Transverse colon (tissue), 4 donors: ENCODE measurements around the gene AKR7A2.

Source experiments
- CTCF ChIP-seq, 5 experiments: fragments of 200-600 bp in 3 of 5; fragments of 450-650 bp in 2 of 5; sonication (generic) in 3 of 5; IDR thresholded peaks; 1 replicate in 2 of 5; 2 replicates in 3 of 5; pipeline ENCODE4 v1.5.1; 2016 to 2017; ENCODE audit warnings: antibody characterized with exemption in 5 of 5, inconsistent platforms in 3 of 5, mild to moderate bottlenecking in 2 of 5, moderate library complexity in 1 of 5
- POLR2A ChIP-seq: fragments of 450-650 bp; IDR thresholded peaks from one replicate; pipeline ENCODE4 v1.6.1; 2016; ENCODE audit warnings: antibody characterized with exemption, mild to moderate bottlenecking, moderate library complexity
- POLR2AphosphoS5 ChIP-seq, 3 donors: sonication (generic); formaldehyde crosslinking; IDR thresholded peaks; one replicate each; pipeline ENCODE4 v1.6.1; 2016; ENCODE audit warnings: antibody characterized with exemption in 3 of 3

- TF ChIP-seq CTCF (IDR thresholded peaks at IDR 0.05), result no peak
- TF ChIP-seq POLR2A, result no peak
- TF ChIP-seq POLR2AphosphoS5 (IDR thresholded peaks at IDR 0.05), result no peak
These were observed 37.3 kb downstream of the AKR7A2 start for GRCh38 chr1:19274636-19275035.
